HCEC 1CT (cell line): Measurements from ENCODE around the gene ATRN.
"Not testable (repeated sequence)": the region's sequence is repeated elsewhere in the genome, so short reads cannot be mapped to it uniquely, and the experiment has no call there.

Experiments
- DNase-seq: peaks from one replicate; pipeline ENCODE4 v3.0.0-alpha.2; 2017

The ATRN gene

GRCh38 chr20:3470627-3471396, at the start of gene ATRN:
ATRN (plus strand) TSS chr20:3471018; CDS start chr20:3471108, 90 bp downstream.
- DNase-seq, result peak; percentile 84

- DNase-seq, result no peak
Observed at GRCh38 chr20:3421985-3422384, 48.8 kb upstream of the ATRN start.

- DNase-seq, result no peak
Observed at GRCh38 chr20:3423126-3423525, 47.7 kb upstream of the ATRN start.

GRCh38 chr20:3426766-3427165, 44.1 kb upstream of the ATRN start:
- not testable (repeated sequence) for DNase-seq

- DNase-seq, result no peak
Observed at GRCh38 chr20:3430376-3431069, 40.3 kb upstream of the ATRN start.

- no peak for DNase-seq
Observed at GRCh38 chr20:3431109-3431508, 39.7 kb upstream of the ATRN start.

- no peak for DNase-seq
Observed at GRCh38 chr20:3432844-3433243, 38.0 kb upstream of the ATRN start.

GRCh38 chr20:3433744-3434143, 37.1 kb upstream of the ATRN start:
- no peak for DNase-seq

GRCh38 chr20:3434232-3434631, 36.6 kb upstream of the ATRN start:
- no peak for DNase-seq

GRCh38 chr20:3436864-3437574, 33.8 kb upstream of the ATRN start:
- no peak for DNase-seq

- DNase-seq, result no peak
Observed at GRCh38 chr20:3446779-3447178, 24.0 kb upstream of the ATRN start.

GRCh38 chr20:3447321-3447720, 23.5 kb upstream of the ATRN start:
- no peak for DNase-seq

- no peak for DNase-seq
Observed at GRCh38 chr20:3449319-3449718, 21.5 kb upstream of the ATRN start.

- no peak for DNase-seq
Observed at GRCh38 chr20:3452136-3452535, 18.7 kb upstream of the ATRN start.

- no peak for DNase-seq
Observed at GRCh38 chr20:3452690-3453089, 18.1 kb upstream of the ATRN start.

GRCh38 chr20:3454831-3455230, 16.0 kb upstream of the ATRN start:
- DNase-seq, result no peak

- no peak for DNase-seq
Observed at GRCh38 chr20:3456648-3457047, 14.2 kb upstream of the ATRN start.

- no peak for DNase-seq
Observed at GRCh38 chr20:3459881-3460307, 10.9 kb upstream of the ATRN start.

- DNase-seq, result no peak
Observed at GRCh38 chr20:3461211-3461771, 9.5 kb upstream of the ATRN start.

- peak; percentile 20 for DNase-seq
Observed at GRCh38 chr20:3461911-3462677, 8.7 kb upstream of the ATRN start.

- DNase-seq, result no peak
Observed at GRCh38 chr20:3464166-3464565, 6.7 kb upstream of the ATRN start.

GRCh38 chr20:3465301-3465700, 5.5 kb upstream of the ATRN start:
- no peak for DNase-seq

- no peak for DNase-seq
Observed at GRCh38 chr20:3470208-3470626, 601 bp upstream of the ATRN start.
